Hematopoietic multipotent progenitor cell treated with erythropoietin and hydrocortisone succinate and interleukin-3 and kit ligand, for 15 days (in vitro differentiated cells): ENCODE measurements around the gene TOR1A.
A peak's percentile ranks its signal among the peaks of the same experiment; 100 is the strongest.
"Not testable (repeated sequence)": the region's sequence is repeated elsewhere in the genome, so short reads cannot be mapped to it uniquely, and the experiment has no call there.

Source experiments
- DNase-seq: peaks from one replicate; pipeline ENCODE4 v3.0.0-alpha.2; 2015; ENCODE audit warnings: low spot score

Gene TOR1A

DNA sequence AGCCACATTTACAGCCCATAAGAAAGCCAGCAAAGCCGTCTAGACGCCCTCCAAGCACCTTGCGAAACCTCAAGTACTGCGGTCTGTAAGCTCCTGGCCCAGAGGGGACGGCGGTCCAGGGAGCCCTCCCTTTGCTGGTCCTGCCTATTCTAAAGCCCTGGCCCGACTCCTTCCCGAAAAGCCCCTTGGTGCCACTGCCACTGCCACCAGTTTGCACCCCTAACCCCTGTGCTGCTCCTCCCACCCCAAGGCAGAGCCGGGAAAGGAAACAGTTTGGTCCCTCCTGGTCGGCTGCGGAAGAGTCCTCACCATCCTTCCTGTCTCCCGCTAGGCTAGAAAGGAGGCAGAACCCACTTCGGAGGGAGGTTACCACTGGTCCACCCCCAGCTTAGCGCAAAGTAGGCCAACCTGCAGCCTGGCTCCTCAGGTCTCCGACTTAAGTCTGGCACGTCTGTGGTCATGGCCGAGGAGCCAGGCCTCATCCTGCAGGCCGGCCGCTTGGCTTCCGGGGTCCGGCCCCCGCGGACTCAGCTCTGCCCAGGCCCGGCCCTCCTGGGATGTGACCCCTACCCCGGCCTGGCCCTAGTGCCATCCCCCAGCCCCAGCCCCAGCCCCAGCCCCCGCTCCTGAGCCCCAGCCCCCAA lies 916 bp downstream of the TOR1A start:
- no peak for DNase-seq

- no peak for DNase-seq
These were observed 7.2 kb downstream of the TOR1A start for GRCh38 chr9:129816501-129817435.

DNA sequence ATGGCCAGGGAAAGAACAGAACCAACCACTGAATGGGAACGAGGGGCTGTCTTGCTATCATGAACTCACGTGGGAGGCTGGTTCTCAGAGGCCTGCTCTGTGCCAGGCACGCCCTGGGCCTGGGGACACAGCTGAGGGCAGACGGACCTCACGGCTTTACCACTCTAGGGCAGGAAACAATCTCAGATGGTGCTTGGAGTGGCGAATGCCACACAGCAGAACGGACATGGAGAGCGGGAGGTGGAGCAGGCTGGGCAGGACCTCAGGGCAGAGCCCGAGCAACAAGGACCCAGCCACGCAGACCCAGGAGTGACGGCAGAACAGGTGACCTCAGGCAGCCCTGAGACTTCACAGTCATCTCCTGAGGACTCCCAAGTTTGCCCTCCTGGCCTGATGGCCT lies 8.7 kb downstream of the TOR1A start:
- DNase-seq = no peak

- no peak for DNase-seq
These were observed 9.3 kb downstream of the TOR1A start for GRCh38 chr9:129814432-129815223.

DNA sequence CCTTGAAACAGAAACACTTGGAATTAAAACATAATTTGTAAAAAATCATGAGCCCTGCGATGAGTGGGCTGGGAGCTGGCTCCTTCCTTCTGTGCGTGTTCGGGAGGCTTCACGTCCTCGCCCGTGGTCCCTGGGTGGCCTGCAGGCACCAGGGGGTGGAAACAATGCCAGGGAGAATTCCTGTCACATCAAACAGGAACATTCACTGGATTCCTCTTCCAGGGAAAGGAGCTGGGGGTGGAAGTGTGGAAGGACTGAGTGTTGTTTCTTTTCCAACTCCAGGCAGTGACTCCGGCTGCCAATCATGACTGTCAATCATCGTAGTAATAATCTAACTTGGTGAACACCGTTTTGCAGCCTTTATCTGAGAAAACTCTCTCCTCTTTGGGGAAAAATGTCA lies 10.3 kb downstream of the TOR1A start:
- no peak for DNase-seq

- no peak for DNase-seq
These were observed 11.6 kb downstream of the TOR1A start for GRCh38 chr9:129812385-129812784.

DNA sequence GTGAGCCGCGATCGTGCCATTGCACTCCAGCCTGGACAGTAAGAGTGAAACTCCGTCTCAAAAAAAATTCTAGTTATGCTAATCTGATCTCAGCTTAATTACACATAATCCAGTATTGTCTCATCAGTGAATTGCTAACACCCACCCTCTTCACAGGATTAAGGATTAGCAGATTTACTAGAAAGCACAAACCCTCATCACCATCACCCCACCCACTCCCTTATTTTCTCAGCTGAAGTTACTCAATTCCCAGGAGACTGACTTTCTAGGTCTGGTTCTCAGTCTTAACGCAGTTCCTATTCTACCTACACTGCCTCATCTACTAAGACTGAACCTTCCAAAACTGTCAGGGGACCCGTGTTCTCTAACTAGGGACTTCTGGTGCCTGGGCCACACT lies 12.0 kb downstream of the TOR1A start:
- DNase-seq = no peak

- DNase-seq = no peak
These were observed 13.1 kb downstream of the TOR1A start for GRCh38 chr9:129810788-129811187.

DNA sequence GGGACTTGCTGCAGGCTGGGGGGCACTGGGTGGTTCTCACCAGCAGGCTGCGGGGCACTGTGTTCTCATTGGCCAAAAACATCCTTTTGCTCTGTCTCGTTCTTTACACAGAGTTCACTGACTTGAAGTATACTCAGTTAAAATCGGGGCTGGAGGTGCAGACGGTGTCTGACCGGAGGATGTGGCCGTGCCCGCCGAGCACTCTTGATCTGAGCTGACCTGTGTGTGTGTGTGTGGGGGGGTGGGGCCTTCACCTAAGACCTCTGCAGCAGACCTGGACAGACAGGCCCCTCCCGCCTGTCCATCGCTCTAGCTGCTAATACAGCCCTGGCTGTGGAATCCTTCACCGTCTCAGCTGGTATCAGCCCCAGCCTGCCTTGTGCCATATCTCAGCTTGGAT lies 13.8 kb downstream of the TOR1A start:
- no peak for DNase-seq

- no peak for DNase-seq
These were observed 14.6 kb downstream of the TOR1A start for GRCh38 chr9:129809346-129809745.

DNA sequence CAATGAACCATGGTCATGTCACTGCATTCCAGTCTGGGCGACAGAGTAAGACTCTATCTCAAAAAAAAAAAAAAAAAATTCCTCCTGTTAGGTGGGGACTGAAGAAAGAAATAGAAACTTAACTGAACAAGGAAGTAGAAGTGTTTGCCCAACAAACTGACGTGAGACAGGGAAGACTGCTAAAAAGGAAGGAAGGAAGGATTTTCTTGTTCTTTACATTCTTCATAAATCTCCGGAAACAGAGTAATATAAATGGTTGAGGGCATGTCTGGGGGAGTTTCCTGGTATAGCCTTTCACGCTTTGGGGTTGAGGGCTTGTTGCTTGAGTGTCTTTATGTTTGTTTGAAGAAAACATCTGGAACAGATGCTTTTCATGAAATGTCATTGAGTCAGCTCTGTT lies 17.9 kb downstream of the TOR1A start:
- no peak for DNase-seq

GRCh38 chr9:129803676-129804060 lies 20.3 kb downstream of the TOR1A start:
- DNase-seq = peak; percentile 55

DNA sequence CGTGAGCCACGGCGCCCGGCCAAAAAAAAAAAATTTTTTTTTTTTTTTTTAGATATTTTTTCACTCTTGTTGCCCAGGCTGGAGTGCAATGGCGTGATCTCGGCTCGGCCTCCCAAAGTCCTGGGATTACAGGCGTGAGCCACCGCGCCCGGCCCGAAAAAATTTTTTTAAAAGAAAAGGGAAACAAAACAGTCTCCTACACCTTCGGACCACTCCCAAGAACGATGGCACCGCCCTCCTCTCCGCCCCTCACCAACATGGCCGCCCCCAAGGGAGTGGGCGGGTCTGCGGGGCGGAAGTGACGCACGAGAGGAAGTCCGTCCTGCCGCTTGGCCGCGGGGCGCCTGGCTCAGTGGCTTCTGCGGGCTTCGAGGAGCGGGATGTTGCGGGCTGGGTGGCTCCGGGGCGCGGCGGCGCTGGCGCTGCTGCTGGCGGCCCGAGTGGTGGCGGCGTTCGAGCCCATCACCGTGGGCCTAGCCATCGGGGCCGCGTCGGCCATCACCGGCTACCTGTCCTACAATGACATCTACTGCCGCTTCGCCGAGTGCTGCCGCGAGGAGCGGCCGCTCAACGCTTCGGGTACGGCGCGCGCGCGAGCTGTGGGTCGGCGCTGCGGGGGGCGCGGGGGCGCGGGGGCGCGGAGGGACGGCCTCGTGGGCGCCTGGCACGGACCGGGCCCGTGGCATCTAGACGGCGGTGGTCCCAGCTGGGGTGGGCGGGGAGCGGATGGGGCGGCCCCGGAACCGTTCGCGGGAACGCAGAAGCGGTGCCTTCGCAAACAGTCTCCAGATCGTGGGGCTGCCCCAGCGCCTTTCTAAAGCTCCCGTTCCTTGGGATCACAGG lies 20.9 kb downstream of the TOR1A start, which contains the start of gene TOR1B:
Gene TOR1B, plus strand, starts transcription at position 352 of the 843 bp plus-strand sequence. Its CDS starts 29 bp downstream, at position 381.
- peak; percentile 96 for DNase-seq

DNA sequence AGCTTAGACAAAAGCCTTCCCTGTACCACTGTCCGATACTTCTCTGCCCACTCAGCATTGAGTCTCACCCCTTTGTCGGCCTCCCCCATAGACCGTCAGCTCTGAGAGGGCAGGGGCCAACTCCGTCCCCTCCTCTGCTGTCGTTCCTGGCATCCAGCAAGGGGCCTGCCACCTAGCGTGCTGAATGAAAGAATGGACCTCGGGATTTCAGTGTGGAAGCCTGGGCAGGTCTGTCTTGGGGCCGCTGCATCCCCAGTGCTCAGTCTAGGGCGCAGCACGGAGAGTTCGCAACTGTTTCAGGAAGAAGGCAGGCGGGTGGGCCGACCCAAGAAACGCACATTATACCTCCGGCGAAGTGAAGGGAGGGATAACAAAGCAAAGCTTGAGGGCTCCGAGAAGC lies 22.4 kb downstream of the TOR1A start:
- DNase-seq = no peak

DNA sequence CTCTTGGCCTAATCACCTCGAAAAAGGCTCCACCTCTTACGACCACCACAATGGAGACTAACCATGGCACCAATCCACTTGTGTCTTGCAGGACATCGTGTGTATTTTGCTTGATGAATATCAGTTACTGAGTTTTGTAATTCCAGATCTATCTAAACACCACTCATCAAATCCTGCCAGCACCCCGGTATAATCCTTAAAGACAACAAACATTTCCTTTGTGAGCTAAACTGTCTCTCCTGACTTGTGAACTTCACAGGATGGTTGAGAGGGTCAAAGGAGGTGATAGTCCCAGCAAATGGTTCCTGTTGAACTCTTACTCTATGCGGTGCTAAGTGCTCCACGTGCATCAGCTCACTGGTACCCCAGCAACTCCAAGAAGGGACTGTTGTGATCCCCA lies 25.0 kb downstream of the TOR1A start:
- no peak for DNase-seq

DNA sequence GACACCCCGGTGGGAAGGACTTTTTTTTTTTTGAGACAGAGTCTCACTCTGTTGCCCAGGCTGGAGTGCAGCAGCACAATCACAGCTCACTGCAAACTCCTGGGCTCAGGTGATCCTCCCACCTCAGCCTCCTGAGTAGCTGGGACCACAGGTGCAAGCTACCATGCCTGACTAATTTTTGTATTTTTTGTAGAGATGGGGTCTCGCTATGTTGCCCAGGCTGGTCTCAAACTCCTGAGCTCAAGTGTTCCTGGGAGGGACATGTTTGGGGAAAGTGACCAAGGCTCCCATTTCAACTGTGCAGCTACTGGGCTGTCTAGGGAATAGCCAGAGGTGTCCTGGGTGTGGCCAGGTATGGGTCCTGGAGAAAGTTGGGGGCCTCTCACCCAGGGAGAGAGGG lies 27.9 kb downstream of the TOR1A start:
- not testable (repeated sequence) for DNase-seq

DNA sequence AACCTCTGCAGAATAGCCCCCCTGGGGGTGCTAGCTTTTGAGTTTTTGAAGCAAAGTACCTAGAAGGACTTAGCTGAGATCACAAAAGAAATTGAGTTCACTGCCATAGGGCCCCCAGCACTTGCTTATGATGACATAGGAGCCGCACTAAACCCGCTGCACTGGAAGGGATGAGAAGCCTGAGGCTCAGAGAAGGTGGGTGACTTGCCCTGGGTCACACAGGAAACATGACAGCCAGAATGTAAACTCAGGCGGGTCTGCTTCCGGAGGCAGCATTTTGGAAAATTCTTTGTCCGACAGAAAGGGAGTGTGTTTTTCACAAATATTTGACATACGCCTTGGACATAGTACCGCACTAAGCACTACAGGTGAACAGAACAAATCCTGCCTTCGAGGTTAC lies 29.4 kb downstream of the TOR1A start:
- no peak for DNase-seq

GRCh38 chr9:129786481-129786880 lies 37.5 kb downstream of the TOR1A start:
- DNase-seq = no peak

GRCh38 chr9:129785866-129786265 lies 38.1 kb downstream of the TOR1A start:
- no peak for DNase-seq

- DNase-seq = not testable (repeated sequence)
These were observed 39.0 kb downstream of the TOR1A start for GRCh38 chr9:129784970-129785369.

- DNase-seq = peak; percentile 85
These were observed 40.2 kb downstream of the TOR1A start for GRCh38 chr9:129783516-129784361.
